H1 (cell line): ENCODE data around the gene YEATS2. TPM values are rescaled to one million over a fixed set of nuclear protein-coding genes. Genes with fewer than 3 reads are reported as not detected.

Experiments
- CTCF ChIA-PET: fragments of 300-600 bp; sonication (Branson Sonifier 250); formaldehyde crosslinking; loops from one replicate; lab custom pipeline; 2021; ENCODE audit not compliant: partially characterized antibody; lab: Charles Lee
- POLR2A ChIA-PET: fragments of 300-600 bp; sonication (Branson Sonifier 250); formaldehyde crosslinking; loops from one replicate; lab custom pipeline; 2021; ENCODE audit warnings: inconsistent platforms; ENCODE audit not compliant: partially characterized antibody; lab: Charles Lee
- DNase-seq, 2 experiments: peaks; one replicate each; pipeline versions ENCODE4 v3.0.0 to v3.0.0-alpha.2; 2010 to 2022; ENCODE audit warnings: low spot score in 2 of 2, low read depth in 1 of 2, mixed read lengths in 1 of 2
- FAIRE-seq: peaks from 2 replicates; lab custom pipeline; 2011; peaks lifted over from hg19 to GRCh38; lab: Jason Lieb, UNC
- H2AFZ ChIP-seq: 2 replicates; pipeline ENCODE4 v1.8.1; 2012; ENCODE audit warnings: low read length, inconsistent platforms
- H2AK5ac ChIP-seq: 2 replicates; pipeline ENCODE4 v1.6.1; 2013; ENCODE audit warnings: low read depth, low read length
- H2BK120ac ChIP-seq: replicated peaks from 2 replicates; pipeline ENCODE3; 2013; ENCODE audit warnings: low read depth, low read length, inconsistent platforms
- H2BK12ac ChIP-seq: 2 replicates; pipeline ENCODE4 v1.6.1; 2013; ENCODE audit warnings: low read depth, low read length
- H2BK15ac ChIP-seq: 2 replicates; pipeline ENCODE4 v1.6.1; 2013; ENCODE audit warnings: low read length
- H2BK20ac ChIP-seq: 2 replicates; pipeline ENCODE4 v1.6.1; 2013; ENCODE audit warnings: low read length
- H2BK5ac ChIP-seq: 2 replicates; pipeline ENCODE4 v1.6.1; 2013; ENCODE audit warnings: low read depth, low read length
- H3K14ac ChIP-seq: 2 replicates; pipeline ENCODE4 v1.6.1; 2013; ENCODE audit warnings: inconsistent platforms; ENCODE audit not compliant: insufficient read length
- H3K18ac ChIP-seq: 2 replicates; pipeline ENCODE4 v1.6.1; 2013; ENCODE audit warnings: low read length; ENCODE audit errors: extremely low read depth
- H3K23ac ChIP-seq: 2 replicates; pipeline ENCODE4 v1.6.1; 2013; ENCODE audit warnings: inconsistent platforms; ENCODE audit not compliant: insufficient read length
- H3K23me2 ChIP-seq: 2 replicates; pipeline ENCODE4 v1.6.1; 2013; ENCODE audit warnings: low read depth, low read length
- H3K27ac ChIP-seq: 2 replicates; pipeline ENCODE4 v1.6.1; 2011; ENCODE audit warnings: low read depth, low read length, inconsistent platforms
- H3K27me3 ChIP-seq, 4 experiments: replicated peaks in 1 of 4; 1 replicate in 1 of 4; 2 replicates in 3 of 4; pipeline versions ENCODE4 v1.6.1 to v1.8.1; 2011 to 2013; ENCODE audit warnings: low read length in 3 of 4, mild to moderate bottlenecking in 3 of 4, inconsistent platforms in 2 of 4, mixed read lengths in 2 of 4, moderate library complexity in 1 of 4; ENCODE audit not compliant: control insufficient read depth in 3 of 4, insufficient read depth in 3 of 4; ENCODE audit errors: extremely low read depth in 1 of 4
- H3K36me3 ChIP-seq, 4 experiments: 2 replicates each; pipeline versions ENCODE4 v1.6.1 to v1.8.1; 2011 to 2013; ENCODE audit warnings: mild to moderate bottlenecking in 4 of 4, low read length in 3 of 4, moderate library complexity in 2 of 4, control low read depth in 1 of 4, inconsistent platforms in 1 of 4; ENCODE audit not compliant: insufficient read depth in 4 of 4, control insufficient read depth in 2 of 4
- H3K4ac ChIP-seq: replicated peaks from 2 replicates; pipeline ENCODE3; 2013; ENCODE audit warnings: low read length, low read depth, mixed read lengths, inconsistent platforms; ENCODE audit not compliant: insufficient read length
- H3K4me1 ChIP-seq, 4 experiments: replicated peaks in 1 of 4; 1 replicate in 1 of 4; 2 replicates in 3 of 4; pipeline versions ENCODE4 v1.6.1 to v1.8.1; 2011 to 2013; ENCODE audit warnings: low read length in 3 of 4, inconsistent platforms in 2 of 4, mixed read lengths in 1 of 4; ENCODE audit not compliant: insufficient read depth in 4 of 4, control insufficient read depth in 3 of 4
- H3K4me2 ChIP-seq, 2 experiments: 2 replicates each; pipeline versions ENCODE4 v1.6.1 to v1.8.1; 2011 to 2013; ENCODE audit warnings: low read depth in 2 of 2, low read length in 2 of 2, control low read depth in 1 of 2, inconsistent platforms in 1 of 2, mild to moderate bottlenecking in 1 of 2; ENCODE audit not compliant: insufficient read depth in 1 of 2
- H3K4me3 ChIP-seq, 4 experiments: fragments of 200-600, 300-600 bp in 1 of 4; sonication (generic), shearing (Covaris generic), sonication (Bioruptor Twin) in 1 of 4; 2 replicates each; pipeline versions ENCODE4 v1.5.1 to v1.8.1; 2011 to 2016; ENCODE audit warnings: low read length in 4 of 4, low read depth in 3 of 4, control low read depth in 2 of 4, inconsistent platforms in 2 of 4, mild to moderate bottlenecking in 2 of 4, mixed read lengths in 1 of 4, moderate library complexity in 1 of 4; ENCODE audit not compliant: insufficient read depth in 2 of 4; ENCODE audit errors: extremely low read depth in 1 of 4
- H3K56ac ChIP-seq: replicated peaks from 2 replicates; pipeline ENCODE3; 2013; ENCODE audit warnings: low read depth, mild to moderate bottlenecking, mixed read lengths, low read length, inconsistent platforms; ENCODE audit not compliant: insufficient read length
- H3K79me1 ChIP-seq: 2 replicates; pipeline ENCODE4 v1.6.1; 2013; ENCODE audit warnings: low read depth, low read length, control low read depth
- H3K79me2 ChIP-seq, 2 experiments: 2 replicates each; pipeline versions ENCODE4 v1.6.1 to v1.8.1; 2012 to 2013; ENCODE audit warnings: low read length in 2 of 2, mild to moderate bottlenecking in 2 of 2, inconsistent platforms in 1 of 2; ENCODE audit not compliant: insufficient read depth in 2 of 2, control insufficient read depth in 1 of 2
- H3K9ac ChIP-seq, 4 experiments: replicated peaks in 1 of 4; 1 replicate in 1 of 4; 2 replicates in 3 of 4; pipeline versions ENCODE4 v1.6.1 to v1.8.1; 2011 to 2013; ENCODE audit warnings: low read depth in 3 of 4, low read length in 3 of 4, control low read depth in 2 of 4, mild to moderate bottlenecking in 2 of 4, moderate library complexity in 2 of 4, inconsistent platforms in 1 of 4; ENCODE audit errors: extremely low read depth in 1 of 4
- H3K9me3 ChIP-seq, 2 experiments: 2 replicates each; pipeline versions ENCODE4 v1.6.1 to v1.8.1; 2012 to 2013; ENCODE audit warnings: mild to moderate bottlenecking in 2 of 2, moderate library complexity in 2 of 2, control low read depth in 1 of 2, inconsistent platforms in 1 of 2, low read depth in 1 of 2, low read length in 1 of 2, mixed read lengths in 1 of 2; ENCODE audit not compliant: insufficient read depth in 2 of 2
- H4K20me1 ChIP-seq, 2 experiments: replicated peaks in 1 of 2; 2 replicates each; pipeline versions ENCODE3 to v1.8.1; 2011 to 2013; ENCODE audit warnings: inconsistent platforms in 2 of 2, low read length in 2 of 2, mild to moderate bottlenecking in 1 of 2; ENCODE audit not compliant: insufficient read depth in 2 of 2, control insufficient read depth in 1 of 2
- H4K5ac ChIP-seq: 2 replicates; pipeline ENCODE4 v1.6.1; 2013; ENCODE audit warnings: low read length, low read depth, mixed read lengths, inconsistent platforms; ENCODE audit not compliant: insufficient read length
- H4K8ac ChIP-seq: 2 replicates; pipeline ENCODE4 v1.8.0; 2013; ENCODE audit warnings: mild to moderate bottlenecking, moderate library complexity, low read length, inconsistent platforms; ENCODE audit not compliant: insufficient read depth; ENCODE audit errors: extremely low read depth
- H4K91ac ChIP-seq: replicated peaks from 2 replicates; pipeline ENCODE3; 2013; ENCODE audit warnings: low read length, mixed read lengths, inconsistent platforms; ENCODE audit not compliant: insufficient read length
- BRCA1 ChIP-seq: IDR thresholded peaks from 2 replicates; pipeline ENCODE4 v1.6.1; 2012; ENCODE audit warnings: low read depth, low read length, improper control_type of control experiment
- HDAC2 ChIP-seq, 2 experiments: fragments of 300-600 bp in 1 of 2; sonication (generic) in 1 of 2; IDR thresholded peaks; 2 replicates each; pipeline ENCODE4 v1.6.1; 2011 to 2012; ENCODE audit warnings: low read depth in 2 of 2, low read length in 2 of 2, mild to moderate bottlenecking in 2 of 2, moderate library complexity in 2 of 2, borderline replicate concordance in 1 of 2, inconsistent platforms in 1 of 2
- polyA plus RNA-seq, 7 experiments: library from polyadenylated mRNA; depleted of rRNA in 3 of 7; stranded (reverse) in 5 of 7; unstranded in 2 of 7; fragments of >200 nt in 5 of 7; fragments of 200-250 nt in 2 of 7; gene quantifications; 1 replicate in 5 of 7; 2 replicates in 1 of 7; 4 replicates in 1 of 7; pipeline versions ENCODE4 v1.2.1 to v1.2.3, GENCODE V29; 2011 to 2013; ENCODE audit warnings: missing spikeins in 2 of 7, mixed read lengths in 2 of 7
- total RNA-seq: library from RNA; stranded (reverse); fragmentation: NEBNext Ultra II Directional; extraction: Animal tissue kit (Norgen Biotek cat#: 25700); gene quantifications from 2 replicates; pipeline ENCODE4 v1.2.1, GENCODE V29; 2021

YEATS2 gene
- total and polyA plus RNA-seq, 2 of the 8 experiments (the other 6 are each of a cell fraction or from before 2014, with no cell fraction given) = 35.3 to 53.7 TPM

DNA sequence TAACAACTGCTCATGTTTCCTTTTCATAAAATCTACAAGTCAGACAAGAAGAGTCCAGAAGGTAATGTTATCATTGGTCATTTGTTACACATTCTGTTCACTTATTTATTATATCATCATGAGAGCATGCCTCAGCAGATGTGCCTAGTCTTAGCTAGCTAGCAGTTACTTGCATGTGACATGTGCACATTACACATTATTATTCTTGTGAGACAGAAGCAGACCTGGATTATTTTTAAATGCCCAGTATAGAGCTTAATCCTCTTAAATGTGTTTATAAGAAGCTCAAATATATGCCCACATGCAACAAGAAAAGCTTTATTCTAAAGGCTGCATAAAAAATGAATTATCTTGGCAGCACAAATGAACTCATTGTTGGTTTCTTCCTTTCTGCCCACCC is 12.6 kb downstream of the YEATS2 start:
- Histone ChIP-seq H4K8ac (no peak overlapping the region), H2AFZ (no peak overlapping the region), H3K4me1 (no peaks in the 10 kb centered on the region), H3K14ac (no peak overlapping the region), H3K79me2 (peaks cover 5 to 92% of the 10 kb centered on the region in 2 experiments; a peak in 3 of 4 replicates), H2BK15ac (no peak overlapping the region), H3K27me3 (no peaks in the 10 kb centered on the region), H3K18ac (no peak overlapping the region), H3K9ac (no peak overlapping the region), H3K27ac (no peak overlapping the region), H2AK5ac (no peak overlapping the region), H3K4me2 (no peak overlapping the region), H3K23ac (no peak overlapping the region), H3K4ac (no peak overlapping the region), H4K20me1 (peaks cover 0 to 1% of the 10 kb centered on the region in 2 experiments), H3K79me1 (peaks cover 3% of the 10 kb centered on the region), H4K91ac (no peak overlapping the region), H3K23me2 (no peaks in the 10 kb centered on the region), H3K36me3 (peaks cover 0 to 4% (median 1%) of the 10 kb centered on the region in 4 experiments; a peak in 2 of 8 replicates)
- no peak for DNase-seq
- POLR2A ChIA-PET = interaction anchor here (2.6 kb wide), 1 partner anchor 11 kb away, joined by 14 read pairs; the partner anchor contains the start of gene YEATS2
- FAIRE-seq = no peak
- CTCF ChIA-PET = no interaction called here
- no peak for TF ChIP-seq BRCA1
- TF ChIP-seq HDAC2 (IDR thresholded peaks at IDR 0.05; ENCODE audit: borderline replicate concordance in 1 of 2, low read depth in 2 of 2, low read length in 2 of 2) = no peak
- TF ChIP-seq, all 59 proteins: peak for 0
- Histone ChIP-seq H3K4me3 (no peak overlapping the region), H4K5ac (no peak overlapping the region), H3K56ac (no peak overlapping the region), H3K9me3 (no peaks in the 10 kb centered on the region), H2BK120ac (no peak overlapping the region), H2BK12ac (no peak overlapping the region), H2BK5ac (no peak overlapping the region), H2BK20ac (no peak overlapping the region)
